ENCODE measurements around the gene AFF2. TPM values are rescaled to one million over a fixed set of nuclear protein-coding genes. Genes with fewer than 3 reads are reported as not detected.

The AFF2 gene
- total and polyA plus RNA-seq, 8 donors = 0.04 to 0.93 (median 0.41) TPM

DNA sequence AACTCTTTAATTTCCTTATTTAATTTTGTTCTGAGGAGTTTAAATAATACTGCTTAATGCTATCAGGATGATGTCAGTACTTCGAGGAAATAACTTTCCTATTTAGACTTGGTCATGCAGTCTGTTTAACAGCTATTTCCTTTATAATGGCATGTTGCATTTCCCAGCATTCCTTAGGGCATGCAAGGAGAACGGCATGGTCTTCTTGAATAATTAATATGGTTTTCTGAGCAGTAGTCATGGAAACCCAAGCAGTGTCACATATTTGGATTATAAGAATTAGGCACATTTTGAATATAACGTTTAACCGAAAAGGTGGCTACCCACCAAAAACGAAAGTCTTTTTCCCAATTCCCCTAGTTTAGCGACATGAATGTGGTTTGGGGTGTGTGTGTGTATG lies 76.0 kb downstream of the AFF2 start:
- no peak overlapping the region for H3K27ac ChIP-seq
- DNase-seq = no peak
- FAIRE-seq = no peak
- no peaks in the 10 kb centered on the region for H3K9me3 ChIP-seq
- no peaks in the 10 kb centered on the region for H3K36me3 ChIP-seq
- no peak overlapping the region for H3K4me3 ChIP-seq
- peaks cover 0 to 4% (median 0%) of the 10 kb centered on the region in 4 donors for H3K27me3 ChIP-seq
- TF ChIP-seq, protein P1, sequence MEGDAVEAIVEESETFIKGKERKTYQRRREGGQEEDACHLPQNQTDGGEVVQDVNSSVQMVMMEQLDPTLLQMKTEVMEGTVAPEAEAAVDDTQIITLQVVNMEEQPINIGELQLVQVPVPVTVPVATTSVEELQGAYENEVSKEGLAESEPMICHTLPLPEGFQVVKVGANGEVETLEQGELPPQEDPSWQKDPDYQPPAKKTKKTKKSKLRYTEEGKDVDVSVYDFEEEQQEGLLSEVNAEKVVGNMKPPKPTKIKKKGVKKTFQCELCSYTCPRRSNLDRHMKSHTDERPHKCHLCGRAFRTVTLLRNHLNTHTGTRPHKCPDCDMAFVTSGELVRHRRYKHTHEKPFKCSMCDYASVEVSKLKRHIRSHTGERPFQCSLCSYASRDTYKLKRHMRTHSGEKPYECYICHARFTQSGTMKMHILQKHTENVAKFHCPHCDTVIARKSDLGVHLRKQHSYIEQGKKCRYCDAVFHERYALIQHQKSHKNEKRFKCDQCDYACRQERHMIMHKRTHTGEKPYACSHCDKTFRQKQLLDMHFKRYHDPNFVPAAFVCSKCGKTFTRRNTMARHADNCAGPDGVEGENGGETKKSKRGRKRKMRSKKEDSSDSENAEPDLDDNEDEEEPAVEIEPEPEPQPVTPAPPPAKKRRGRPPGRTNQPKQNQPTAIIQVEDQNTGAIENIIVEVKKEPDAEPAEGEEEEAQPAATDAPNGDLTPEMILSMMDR (IDR thresholded peaks at IDR 0.05) = no peak
- intact Hi-C loops (cut with DNase I) = no loop called here
- H3K4me1 ChIP-seq = no peaks in the 10 kb centered on the region
- ATAC-seq = no peak
- 59 to 69% methylated on average over 6 of the region's 6 CpGs for WGBS, 2 donors

DNA sequence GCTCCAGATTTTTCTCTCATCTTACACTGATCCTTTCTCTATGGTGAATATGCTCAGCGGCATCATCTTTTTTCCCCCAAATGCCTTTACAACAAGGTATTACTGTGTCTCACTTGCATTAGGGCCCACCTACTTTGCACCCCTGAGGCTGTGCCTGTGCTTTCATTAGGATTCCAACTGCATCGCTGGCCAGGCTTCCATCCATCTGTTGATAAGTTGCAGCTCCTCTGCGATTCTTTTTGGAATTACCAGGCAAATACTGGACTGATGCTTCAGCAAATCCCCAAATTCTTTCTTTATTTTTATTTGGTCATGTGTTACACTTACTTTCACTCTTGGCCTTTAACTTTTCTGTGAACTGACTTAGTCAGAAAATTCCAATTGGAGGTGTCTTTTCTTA lies 77.3 kb downstream of the AFF2 start:
- ATAC-seq (no peak), DNase-seq (no peak), FAIRE-seq (no peak)
- no peaks in the 10 kb centered on the region for H3K36me3 ChIP-seq
- no peaks in the 10 kb centered on the region for H3K9me3 ChIP-seq
- H3K4me1 ChIP-seq = no peaks in the 10 kb centered on the region
- intact Hi-C loops (cut with DNase I) = no loop called here
- H3K4me3 ChIP-seq = no peak overlapping the region
- 61% methylated on average over 3 of the region's 3 CpGs for WGBS, 2 donors
- TF ChIP-seq, protein P1 (IDR thresholded peaks at IDR 0.05) = no peak
- H3K27ac ChIP-seq = no peak overlapping the region
- H3K27me3 ChIP-seq = no peaks in the 10 kb centered on the region

DNA sequence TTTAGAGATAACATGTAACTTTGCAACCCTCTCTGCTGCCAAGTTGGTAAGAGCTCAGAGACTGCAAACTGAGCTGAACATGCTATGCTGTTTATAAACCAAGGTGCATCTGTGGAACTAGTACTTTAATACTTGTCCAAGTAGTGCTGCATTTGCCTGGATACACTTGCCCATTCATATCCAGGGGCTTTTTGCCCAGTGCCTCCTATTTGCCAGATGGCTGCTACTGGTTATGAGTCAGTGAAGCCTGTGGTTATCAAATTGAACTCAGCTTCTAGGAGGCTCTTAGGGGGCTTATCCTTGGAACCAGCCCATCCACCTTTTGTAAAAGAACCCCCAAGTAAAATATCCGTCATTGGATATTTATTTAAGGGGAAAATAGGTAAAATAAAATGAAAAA lies 79.6 kb downstream of the AFF2 start:
- no peak for ATAC-seq
- Histone ChIP-seq H3K27ac (no peak overlapping the region), H3K4me3 (no peak overlapping the region), H3K9me3 (no peaks in the 10 kb centered on the region), H3K36me3 (no peaks in the 10 kb centered on the region), H3K4me1 (no peaks in the 10 kb centered on the region), H3K27me3 (peaks cover 0 to 12% (median 0%) of the 10 kb centered on the region in 4 donors)
- TF ChIP-seq, protein P1 (IDR thresholded peaks at IDR 0.05) = no peak
- intact Hi-C loops (cut with DNase I) = no loop called here
- DNase-seq = no peak
- no peak for FAIRE-seq
- WGBS, 2 donors = 21 to 46% methylated on average over 1 of the region's 1 CpG

DNA sequence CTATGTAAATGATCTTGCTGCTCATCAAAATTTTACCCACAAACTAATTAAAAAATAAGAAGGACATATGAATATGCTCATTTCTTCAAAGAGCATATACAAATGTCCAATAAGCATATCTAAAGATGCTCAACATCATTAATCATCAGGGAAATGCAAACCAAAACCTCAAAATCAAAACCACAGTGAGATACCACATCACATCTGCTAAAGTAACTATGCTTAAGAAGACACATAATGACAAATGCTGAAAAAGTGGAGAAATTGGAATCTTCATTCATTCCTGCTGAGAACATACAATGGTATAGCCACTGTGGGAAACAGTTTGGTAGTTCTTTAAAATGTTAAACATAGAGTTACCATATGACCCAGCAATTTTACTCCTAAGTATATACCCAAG lies 81.9 kb downstream of the AFF2 start:
- intact Hi-C loops (cut with DNase I) = no loop called here
- Histone ChIP-seq H3K9me3 (no peaks in the 10 kb centered on the region), H3K27me3 (peaks cover 0 to 12% (median 0%) of the 10 kb centered on the region in 4 donors), H3K27ac (no peak overlapping the region), H3K4me3 (no peak overlapping the region), H3K36me3 (no peaks in the 10 kb centered on the region), H3K4me1 (no peaks in the 10 kb centered on the region)
- FAIRE-seq (no peak), ATAC-seq (no peak), DNase-seq (no peak)
- TF ChIP-seq, protein P1 (IDR thresholded peaks at IDR 0.05) = no peak

DNA sequence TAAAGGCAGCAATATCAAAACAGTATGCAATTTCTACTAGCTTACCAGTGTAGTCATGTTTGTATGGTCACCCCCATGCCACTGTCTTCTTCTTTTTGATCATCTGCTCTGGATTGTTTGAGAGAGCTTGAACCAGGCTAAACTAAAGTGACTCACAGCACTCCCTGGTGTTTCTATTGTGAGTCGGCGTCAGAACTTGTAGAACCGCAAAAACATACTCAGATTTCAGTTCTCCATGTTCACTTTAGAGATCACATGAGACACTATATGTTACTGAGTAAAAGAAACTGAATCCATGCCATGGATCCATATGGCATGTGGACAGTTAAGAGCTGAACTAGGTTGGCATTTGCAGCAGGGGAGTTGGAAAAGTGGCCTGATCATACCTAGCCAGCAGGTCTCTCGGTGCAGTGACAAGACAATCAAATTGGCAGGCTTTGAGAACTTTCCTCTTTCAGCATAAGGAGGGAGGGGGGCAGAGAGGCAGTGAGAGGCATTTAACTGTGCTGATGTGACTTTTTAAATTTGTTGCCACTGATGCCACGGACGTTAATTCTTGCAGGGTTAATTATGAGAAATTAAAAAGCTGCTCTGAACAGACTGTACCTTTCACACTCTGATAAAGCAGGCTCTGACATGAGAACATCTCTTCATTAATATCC lies 88.4 kb downstream of the AFF2 start:
- ATAC-seq (no peak), FAIRE-seq (no peak), DNase-seq (no peak)
- intact Hi-C loops (cut with DNase I) = no loop called here
- Histone ChIP-seq H3K4me3 (no peak overlapping the region), H3K4me1 (no peaks in the 10 kb centered on the region), H3K9me3 (no peaks in the 10 kb centered on the region), H3K27ac (no peak overlapping the region), H3K36me3 (no peaks in the 10 kb centered on the region), H3K27me3 (peaks cover 0 to 5% (median 0%) of the 10 kb centered on the region in 4 donors)
- TF ChIP-seq, protein P1 (IDR thresholded peaks at IDR 0.05) = no peak
- WGBS, 2 donors = 69 to 74% methylated on average over 6 of the region's 6 CpGs
